T-helper 1 cell treated with Interleukin-12 subunit alpha and Interleukin-12 subunit beta and Interleukin-4 antibody, amounts not matched to agents 30 ng/mL and 1 ng/mL, for 36 hours (primary cell): ENCODE measurements around the gene RXRA. TPM values are rescaled to one million over a fixed set of nuclear protein-coding genes. Genes with fewer than 3 reads are reported as not detected.

ENCODE experiments used
- intact Hi-C: fragments of 100-400 bp; cut with micrococcal nuclease; formaldehyde crosslinking; loops from one replicate; pipeline ENCODE4 v1.15.1; 2024
- total RNA-seq: library from RNA; stranded (reverse); gene quantifications from 2 replicates; pipeline ENCODE4 v1.2.3, GENCODE V29; 2022

RXRA gene
- total RNA-seq, 1 donor from 2014 or later = 2.0 TPM

- intact Hi-C loops = no loop called here
These were observed 52.7 kb downstream of the RXRA start for GRCh38 chr9:134378901-134379338.

GRCh38 chr9:134379831-134380365, 53.6 kb downstream of the RXRA start:
- intact Hi-C loops = no loop called here

GRCh38 chr9:134380542-134381271, 54.5 kb downstream of the RXRA start:
- intact Hi-C loops = no loop called here

GRCh38 chr9:134381272-134381661, 55.0 kb downstream of the RXRA start:
- intact Hi-C loops = no loop called here

- intact Hi-C loops = no loop called here
These were observed 55.6 kb downstream of the RXRA start for GRCh38 chr9:134381671-134382516.

- intact Hi-C loops = no loop called here
These were observed 56.5 kb downstream of the RXRA start for GRCh38 chr9:134382733-134383132.

GRCh38 chr9:134383148-134383547, 56.9 kb downstream of the RXRA start:
- intact Hi-C loops = no loop called here

GRCh38 chr9:134384811-134385479, 58.7 kb downstream of the RXRA start:
- intact Hi-C loops = no loop called here

- intact Hi-C loops = no loop called here
These were observed 59.7 kb downstream of the RXRA start for GRCh38 chr9:134385915-134386314.

- intact Hi-C loops = no loop called here
These were observed 60.9 kb downstream of the RXRA start for GRCh38 chr9:134386951-134387831.

GRCh38 chr9:134388289-134388808, 62.1 kb downstream of the RXRA start:
- intact Hi-C loops = no loop called here

- intact Hi-C loops = no loop called here
These were observed 62.7 kb downstream of the RXRA start for GRCh38 chr9:134388976-134389375.

GRCh38 chr9:134389642-134390041, 63.4 kb downstream of the RXRA start:
- intact Hi-C loops = loop anchor here (2.0 to 10.0 kb wide), 3 partner anchors 53 to 225 kb away; partner anchors contain the start of gene RNU6ATAC

GRCh38 chr9:134390537-134390936, 64.3 kb downstream of the RXRA start:
- intact Hi-C loops = loop anchor here (2.0 to 10.0 kb wide), 3 partner anchors 52 to 226 kb away; partner anchors contain the start of gene RNU6ATAC

- intact Hi-C loops = loop anchor here (1.0 to 10.0 kb wide), 4 partner anchors 16 to 226 kb away; partner anchors contain the start of gene RNU6ATAC
These were observed 64.7 kb downstream of the RXRA start for GRCh38 chr9:134390947-134391318.

- intact Hi-C loops = loop anchor here (1.0 to 10.0 kb wide), 4 partner anchors 16 to 227 kb away; partner anchors contain the start of gene RNU6ATAC
These were observed 65.3 kb downstream of the RXRA start for GRCh38 chr9:134391319-134392231.

GRCh38 chr9:134392900-134393299, 66.6 kb downstream of the RXRA start:
- intact Hi-C loops = loop anchor here (10.0 kb wide), 1 partner anchor 88 kb away; no protein-coding TSS in a partner anchor

GRCh38 chr9:134393582-134394280, 67.5 kb downstream of the RXRA start:
- intact Hi-C loops = loop anchor here (10.0 kb wide), 1 partner anchor 89 kb away; no protein-coding TSS in a partner anchor
